H9 (cell line): ENCODE results near the gene ANP32B. TPM values are rescaled to one million over a fixed set of nuclear protein-coding genes. Genes with fewer than 3 reads are reported as not detected.

Experiments used
- DNase-seq: peaks from one replicate; pipeline ENCODE4 v3.0.0-alpha.2; 2017
- H2AFZ ChIP-seq: one replicate; pipeline ENCODE4 v1.6.1; 2013; ENCODE audit warnings: mild to moderate bottlenecking, low read length, control low read depth, moderate library complexity
- H2AK5ac ChIP-seq: 2 replicates; pipeline ENCODE4 v1.6.1; 2013; ENCODE audit warnings: low read length, control low read depth, mixed read lengths; ENCODE audit not compliant: insufficient read length
- H2BK120ac ChIP-seq: one replicate; pipeline ENCODE4 v1.6.1; 2013; ENCODE audit warnings: low read depth, mild to moderate bottlenecking, low read length, control low read depth, inconsistent platforms; ENCODE audit not compliant: poor library complexity, severe bottlenecking
- H2BK12ac ChIP-seq: 2 replicates; pipeline ENCODE4 v1.6.1; 2013; ENCODE audit warnings: low read length, control low read depth, mixed read lengths, low read depth; ENCODE audit not compliant: insufficient read length
- H2BK15ac ChIP-seq: 2 replicates; pipeline ENCODE4 v1.6.1; 2013; ENCODE audit warnings: low read depth, low read length, control low read depth
- H2BK20ac ChIP-seq: one replicate; pipeline ENCODE4 v1.6.1; 2013; ENCODE audit warnings: low read depth, mild to moderate bottlenecking, low read length, control low read depth, inconsistent platforms; ENCODE audit not compliant: poor library complexity, severe bottlenecking
- H2BK5ac ChIP-seq: 2 replicates; pipeline ENCODE4 v1.6.1; 2013; ENCODE audit warnings: low read length, control low read depth, mixed read lengths; ENCODE audit not compliant: insufficient read length
- H3K14ac ChIP-seq: 2 replicates; pipeline ENCODE4 v1.6.1; 2013; ENCODE audit warnings: low read length, control low read depth; ENCODE audit not compliant: insufficient read depth
- H3K18ac ChIP-seq: 2 replicates; pipeline ENCODE4 v1.6.1; 2013; ENCODE audit warnings: low read depth, mild to moderate bottlenecking, mixed read lengths, low read length, control low read depth; ENCODE audit not compliant: insufficient read length
- H3K23ac ChIP-seq: 2 replicates; pipeline ENCODE4 v1.6.1; 2013; ENCODE audit warnings: low read length, control low read depth, mixed read lengths, low read depth; ENCODE audit not compliant: insufficient read length
- H3K23me2 ChIP-seq: 2 replicates; pipeline ENCODE4 v1.6.1; 2013; ENCODE audit warnings: low read depth, mild to moderate bottlenecking, mixed read lengths, low read length, control low read depth; ENCODE audit not compliant: insufficient read length, poor library complexity, severe bottlenecking
- H3K27ac ChIP-seq: 2 replicates; pipeline ENCODE4 v1.5.1; 2013; ENCODE audit warnings: low read length, control low read depth, mixed read lengths, low read depth; ENCODE audit not compliant: insufficient read length
- H3K27me3 ChIP-seq: 2 replicates; pipeline ENCODE4 v1.6.1; 2013; ENCODE audit warnings: low read length, control low read depth, inconsistent platforms; ENCODE audit not compliant: insufficient read depth
- H3K4ac ChIP-seq: 2 replicates; pipeline ENCODE4 v1.6.1; 2013; ENCODE audit warnings: low read depth, mild to moderate bottlenecking, control low read depth, inconsistent platforms, low read length, moderate library complexity
- H3K4me1 ChIP-seq: 2 replicates; pipeline ENCODE4 v1.6.1; 2013; ENCODE audit warnings: low read length, control low read depth, inconsistent platforms; ENCODE audit not compliant: insufficient read depth
- H3K4me2 ChIP-seq: 2 replicates; pipeline ENCODE4 v1.6.1; 2013; ENCODE audit warnings: low read length, control low read depth, mixed read lengths; ENCODE audit not compliant: insufficient read length, insufficient read depth
- H3K56ac ChIP-seq: 2 replicates; pipeline ENCODE4 v1.6.1; 2013; ENCODE audit warnings: low read depth, mild to moderate bottlenecking, mixed read lengths, low read length, control low read depth; ENCODE audit not compliant: insufficient read length
- H3K79me1 ChIP-seq: 2 replicates; pipeline ENCODE4 v1.6.1; 2013; ENCODE audit warnings: low read depth, mild to moderate bottlenecking, moderate library complexity, low read length, control low read depth, inconsistent platforms; ENCODE audit not compliant: insufficient read depth, poor library complexity, severe bottlenecking
- H3K79me2 ChIP-seq: 2 replicates; pipeline ENCODE4 v1.6.1; 2013; ENCODE audit warnings: low read length, control low read depth, inconsistent platforms; ENCODE audit not compliant: insufficient read depth
- H3K9ac ChIP-seq: 2 replicates; pipeline ENCODE4 v1.6.1; 2013; ENCODE audit warnings: low read length, control low read depth, mixed read lengths; ENCODE audit not compliant: insufficient read length; ENCODE audit errors: extremely low read depth
- H3K9me3 ChIP-seq: one replicate; pipeline ENCODE4 v1.6.1; 2013; ENCODE audit warnings: low read depth, low read length, inconsistent platforms; ENCODE audit not compliant: control insufficient read depth
- H3T11ph ChIP-seq: one replicate; pipeline ENCODE4 v1.6.1; 2013; ENCODE audit warnings: mild to moderate bottlenecking, low read length, control low read depth, inconsistent platforms
- H4K20me1 ChIP-seq: one replicate; pipeline ENCODE4 v1.6.1; 2013; ENCODE audit not compliant: control insufficient read depth, insufficient read length, insufficient read depth
- H4K5ac ChIP-seq: 2 replicates; pipeline ENCODE4 v1.6.1; 2013; ENCODE audit warnings: low read depth, mild to moderate bottlenecking, mixed read lengths, low read length, control low read depth; ENCODE audit not compliant: insufficient read length
- H4K8ac ChIP-seq: replicated peaks from 2 replicates; pipeline ENCODE4 v1.6.1; 2013; ENCODE audit warnings: low read length, control low read depth, mixed read lengths, low read depth; ENCODE audit not compliant: insufficient read length
- H4K91ac ChIP-seq: 2 replicates; pipeline ENCODE4 v1.6.1; 2013; ENCODE audit warnings: low read depth, mild to moderate bottlenecking, moderate library complexity, mixed read lengths, low read length, control low read depth; ENCODE audit not compliant: insufficient read length
- H3K27ac Mint-ChIP-seq, 3 experiments: 2 replicates in 2 of 3; 3 replicates in 1 of 3; pipeline ENCODE4 v1.8.0; 2020 to 2021; ENCODE audit warnings: mixed read lengths in 3 of 3, mild to moderate bottlenecking in 1 of 3, moderate library complexity in 1 of 3
- H3K27me3 Mint-ChIP-seq: 2 replicates; pipeline ENCODE4 v1.8.0; 2021; ENCODE audit warnings: low read depth, mild to moderate bottlenecking, moderate library complexity, mixed read lengths
- H3K36me3 Mint-ChIP-seq, 3 experiments: 2 replicates in 2 of 3; 3 replicates in 1 of 3; pipeline ENCODE4 v1.8.0; 2020 to 2021; ENCODE audit warnings: low read depth in 3 of 3, mixed read lengths in 3 of 3; ENCODE audit not compliant: insufficient read depth in 1 of 3
- H3K4me1 Mint-ChIP-seq, 2 experiments: 2 replicates each; pipeline ENCODE4 v1.8.0; 2020; ENCODE audit warnings: mixed read lengths in 2 of 2
- H3K4me3 Mint-ChIP-seq, 2 experiments: 2 replicates in 1 of 2; 3 replicates in 1 of 2; pipeline ENCODE4 v1.8.0; 2020 to 2021; ENCODE audit warnings: mild to moderate bottlenecking in 2 of 2, mixed read lengths in 2 of 2, moderate library complexity in 1 of 2
- H3K9me3 Mint-ChIP-seq, 2 experiments: 2 replicates in 1 of 2; 3 replicates in 1 of 2; pipeline ENCODE4 v1.8.0; 2020; ENCODE audit warnings: mild to moderate bottlenecking in 2 of 2, mixed read lengths in 2 of 2, moderate library complexity in 1 of 2
- CTCF ChIP-seq: fragments of 200-600 bp; sonication (generic); conservative IDR thresholded peaks from 3 replicates; pipeline ENCODE4 v1.8.0; 2021; ENCODE audit warnings: antibody characterized with exemption, mild to moderate bottlenecking
- WGBS: extraction: QIAGEN DNeasy Blood & Tissue Kit; methylation state at CpG from one replicate; pipeline ENCODE4 v1.1.7; 2013; ENCODE audit warnings: missing lambda C conversion rate, low lambda C conversion rate, mixed read lengths; ENCODE audit not compliant: insufficient read length; ENCODE audit errors: extremely low coverage; 5-methylcytosine and 5-hydroxymethylcytosine counted together
- total RNA-seq: library from RNA; stranded (reverse); gene quantifications from 2 replicates; pipeline ENCODE4 v1.2.1, GENCODE V29; 2021

ANP32B gene
- total RNA-seq, 1 experiment from 2014 or later: 91.6 TPM

GRCh38 chr9:98046180-98046543, 63.0 kb downstream of the ANP32B start:
- H3K27ac Mint-ChIP-seq: no peak overlapping the region
- no peaks in the 10 kb centered on the region for H3K79me2 ChIP-seq
- peaks cover 5% of the 10 kb centered on the region; the same call in 1 of the 2 replicates for H3K27me3 Mint-ChIP-seq
- no peaks in the 10 kb centered on the region for H3K23me2 ChIP-seq
- no peak overlapping the region for H3K9ac ChIP-seq
- H2AK5ac ChIP-seq: no peak overlapping the region
- no peak overlapping the region for H2BK12ac ChIP-seq
- H3K9me3 ChIP-seq: no peaks in the 10 kb centered on the region
- no peak overlapping the region for H2AFZ ChIP-seq
- no peak overlapping the region for H3K56ac ChIP-seq
- no peak overlapping the region for H4K91ac ChIP-seq
- H3T11ph ChIP-seq: no peak overlapping the region
- no peak overlapping the region for H3K4me3 Mint-ChIP-seq
- no peaks in the 10 kb centered on the region for H3K4me1 Mint-ChIP-seq
- no peaks in the 10 kb centered on the region for H3K9me3 Mint-ChIP-seq
- no peak overlapping the region for H2BK20ac ChIP-seq
- no peak overlapping the region for H4K5ac ChIP-seq
- H4K20me1 ChIP-seq: no peaks in the 10 kb centered on the region
- no peak overlapping the region for H3K23ac ChIP-seq
- no peak overlapping the region for H3K27ac ChIP-seq
- H2BK5ac ChIP-seq: no peak overlapping the region
- no peak overlapping the region for H2BK15ac ChIP-seq
- no peak overlapping the region for H3K14ac ChIP-seq
- H2BK120ac ChIP-seq: no peak overlapping the region
- H3K4ac ChIP-seq: no peak overlapping the region
- no peaks in the 10 kb centered on the region for H3K36me3 Mint-ChIP-seq
- TF ChIP-seq CTCF: no peak
- DNase-seq: no peak
- WGBS: no CpG with 5 or more reads among the region's 9 CpGs
- H3K18ac ChIP-seq: no peak overlapping the region
- no peaks in the 10 kb centered on the region; the same call in 1 of the 2 replicates for H3K4me1 ChIP-seq
- H3K27me3 ChIP-seq: no peaks in the 10 kb centered on the region
- no peak overlapping the region for H3K4me2 ChIP-seq
- H4K8ac ChIP-seq: no peak overlapping the region
- no peaks in the 10 kb centered on the region for H3K79me1 ChIP-seq
